ENCODE results near the gene TM6SF1. TPM values are rescaled to one million over a fixed set of nuclear protein-coding genes. Genes with fewer than 3 reads are reported as not detected.

Gene TM6SF1
- total and polyA plus RNA-seq, 2 donors, result 2.9 to 11.7 TPM

DNA sequence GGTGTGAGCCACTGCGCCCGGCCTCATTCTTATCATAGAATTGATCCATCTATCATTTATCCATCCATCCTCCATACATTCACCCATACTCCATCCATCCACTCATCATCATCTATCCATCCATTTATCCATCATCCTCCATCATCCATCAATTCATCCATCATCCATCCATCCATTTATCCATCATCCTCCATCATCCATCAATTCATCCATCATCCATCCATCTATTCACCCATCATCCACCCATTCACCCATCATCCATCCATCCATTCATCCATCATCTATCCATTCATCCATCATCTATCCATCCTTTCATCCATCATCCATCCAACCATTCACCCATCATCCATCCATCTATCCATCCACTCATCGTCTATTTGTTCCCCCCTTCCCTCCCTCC, 3.7 kb downstream of the TM6SF1 start:
- peaks cover 25 to 34% of the 10 kb centered on the region in 2 donors for H3K27me3 ChIP-seq (ENCODE audit: control insufficient read depth in 2 of 2, insufficient read depth in 1 of 2, low read length in 1 of 2)
- H3K4me3 ChIP-seq (ENCODE audit: low read length in 2 of 2), result no peak overlapping the region
- DNase-seq (ENCODE audit: low read depth in 6 of 9, low spot score in 9 of 9), result no peak
- H3K9me3 ChIP-seq (ENCODE audit: control insufficient read depth in 2 of 2, insufficient read depth in 1 of 2, low read length in 1 of 2), result no peaks in the 10 kb centered on the region
- no peak overlapping the region for H3K27ac ChIP-seq (ENCODE audit: low read depth in 1 of 2, low read length in 1 of 2)
- H3K4me1 ChIP-seq (ENCODE audit: control insufficient read depth in 2 of 2, insufficient read depth in 2 of 2, low read length in 2 of 2), result peaks cover 9% of the 10 kb centered on the region in 2 donors
- WGBS, result 95% methylated on average over 3 of the region's 3 CpGs
- no peaks in the 10 kb centered on the region for H3K36me3 ChIP-seq (ENCODE audit: control insufficient read depth in 2 of 2, insufficient read depth in 2 of 2, low read length in 1 of 2)

DNA sequence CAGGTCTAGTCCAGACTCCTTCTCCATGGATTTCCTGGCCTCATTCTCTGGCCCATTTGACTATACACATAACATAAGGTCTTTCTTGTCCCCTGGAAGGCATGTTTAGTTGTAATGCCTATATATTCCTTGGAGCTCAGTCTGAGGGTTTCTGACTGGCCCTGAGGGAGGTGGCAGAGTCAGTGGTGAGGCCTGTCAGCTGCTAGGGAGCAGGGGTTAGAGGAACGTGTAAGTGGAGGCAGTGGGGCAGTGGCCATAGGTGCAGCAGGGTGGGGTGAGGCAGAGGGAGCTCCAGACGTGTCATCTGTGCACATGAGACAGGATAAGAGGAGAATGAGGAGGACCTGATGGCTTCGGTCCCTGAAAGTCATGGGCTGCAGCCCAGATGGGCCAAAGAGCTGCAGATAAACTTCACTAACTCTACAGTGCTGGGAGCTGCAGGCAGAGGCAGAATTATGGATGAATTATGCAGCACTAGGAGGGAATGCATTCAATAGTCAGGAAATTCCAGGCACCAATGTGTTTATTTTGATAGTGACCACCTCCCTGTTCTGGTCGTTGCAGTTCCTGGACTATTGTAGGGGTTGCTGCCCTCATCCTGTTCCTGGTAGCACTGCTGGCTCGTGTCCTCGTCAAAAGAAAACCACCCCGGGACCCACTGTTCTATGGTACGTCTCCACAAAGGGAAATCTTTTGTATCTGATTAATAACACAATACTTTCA, 4.9 kb downstream of the TM6SF1 start:
- peaks cover 5 to 9% of the 10 kb centered on the region in 2 donors for H3K4me1 ChIP-seq (ENCODE audit: control insufficient read depth in 2 of 2, insufficient read depth in 2 of 2, low read length in 2 of 2)
- DNase-seq (ENCODE audit: low read depth in 6 of 9, low spot score in 9 of 9), result no peak

DNA sequence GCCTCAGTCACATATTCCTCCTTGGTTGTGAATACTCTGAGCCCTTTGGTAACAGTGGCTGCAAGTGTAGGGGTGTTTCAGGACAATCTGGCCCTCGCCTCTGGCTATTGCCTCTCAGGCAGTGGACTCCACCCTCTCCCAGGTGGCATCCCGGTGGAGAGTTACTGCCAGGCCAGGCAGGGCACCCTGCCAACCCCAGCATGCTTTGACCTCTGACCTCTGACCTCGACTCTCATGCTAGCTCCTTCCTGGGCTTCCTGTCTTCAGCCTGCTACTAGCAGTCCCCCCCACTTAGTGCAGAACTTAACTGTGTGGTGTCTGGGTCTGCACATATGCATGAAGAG, 5.5 kb downstream of the TM6SF1 start:
- H3K36me3 ChIP-seq (ENCODE audit: control insufficient read depth in 2 of 2, insufficient read depth in 2 of 2, low read length in 1 of 2), result no peaks in the 10 kb centered on the region
- H3K27ac ChIP-seq (ENCODE audit: low read depth in 1 of 2, low read length in 1 of 2), result no peak overlapping the region
- no peaks in the 10 kb centered on the region for H3K9me3 ChIP-seq (ENCODE audit: control insufficient read depth in 2 of 2, insufficient read depth in 1 of 2, low read length in 1 of 2)
- DNase-seq (ENCODE audit: low read depth in 6 of 9, low spot score in 9 of 9), result no peak
- WGBS, result 75% methylated on average over 3 of the region's 3 CpGs
- H3K27me3 ChIP-seq (ENCODE audit: control insufficient read depth in 2 of 2, insufficient read depth in 1 of 2, low read length in 1 of 2), result peaks cover 10 to 21% of the 10 kb centered on the region in 2 donors
- H3K4me3 ChIP-seq (ENCODE audit: low read length in 2 of 2), result no peak overlapping the region
- H3K4me1 ChIP-seq (ENCODE audit: control insufficient read depth in 2 of 2, insufficient read depth in 2 of 2, low read length in 2 of 2), result peaks cover 3 to 9% of the 10 kb centered on the region in 2 donors

More for the DNA sequence above, 4.9 kb downstream of the TM6SF1 start:
- Histone ChIP-seq H3K27ac (ENCODE audit: low read depth in 1 of 2, low read length in 1 of 2) (no peak overlapping the region), H3K4me3 (ENCODE audit: low read length in 2 of 2) (no peak overlapping the region), H3K9me3 (ENCODE audit: control insufficient read depth in 2 of 2, insufficient read depth in 1 of 2, low read length in 1 of 2) (no peaks in the 10 kb centered on the region), H3K36me3 (ENCODE audit: control insufficient read depth in 2 of 2, insufficient read depth in 2 of 2, low read length in 1 of 2) (no peaks in the 10 kb centered on the region), H3K27me3 (ENCODE audit: control insufficient read depth in 2 of 2, insufficient read depth in 1 of 2, low read length in 1 of 2) (peaks cover 16 to 26% of the 10 kb centered on the region in 2 donors)
- 89% methylated on average over 8 of the region's 8 CpGs for WGBS

DNA sequence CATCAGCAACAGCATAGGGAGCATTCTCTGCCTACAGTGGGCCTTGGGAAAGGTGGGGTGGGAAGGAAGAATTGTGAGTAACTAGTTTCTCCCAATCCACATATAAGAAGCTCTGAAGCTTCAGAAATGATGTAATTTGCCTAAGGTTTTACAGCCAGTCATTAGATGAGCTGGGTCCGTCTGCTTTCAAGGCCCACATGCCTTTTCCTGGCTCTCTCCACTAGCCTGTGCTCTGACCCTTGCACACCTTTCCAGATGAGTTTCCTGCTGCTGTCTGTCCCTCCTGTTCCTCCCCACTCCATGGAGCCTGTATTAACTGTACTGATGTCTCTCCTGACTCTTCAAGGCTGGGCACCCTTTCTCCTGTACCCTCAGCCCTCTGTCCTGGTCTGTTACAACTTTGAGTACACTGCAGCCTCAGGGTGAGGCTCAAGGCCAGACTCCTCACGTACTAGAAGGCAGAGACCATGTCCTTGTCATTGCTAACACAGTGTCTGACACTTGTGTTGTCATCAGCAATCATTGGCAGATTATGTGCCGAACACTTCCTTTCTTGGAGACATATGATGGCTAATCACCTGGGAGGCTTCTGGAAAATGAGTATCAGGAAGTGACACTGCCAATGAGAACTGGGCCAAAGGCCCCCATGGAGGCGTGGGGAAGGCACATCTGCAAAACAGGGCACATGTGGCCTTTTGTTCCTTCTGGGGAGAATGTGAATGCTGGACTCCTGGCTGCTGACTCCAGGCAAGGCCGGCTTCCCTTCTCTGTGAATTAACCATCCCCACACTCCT, 6.6 kb downstream of the TM6SF1 start:
- H3K27me3 ChIP-seq (ENCODE audit: control insufficient read depth in 2 of 2, insufficient read depth in 1 of 2, low read length in 1 of 2), result peaks cover 2 to 10% of the 10 kb centered on the region in 2 donors
- 94% methylated on average over 5 of the region's 5 CpGs for WGBS
- H3K4me3 ChIP-seq (ENCODE audit: low read length in 2 of 2), result no peak overlapping the region
- DNase-seq (ENCODE audit: low read depth in 6 of 9, low spot score in 9 of 9), result no peak
- H3K4me1 ChIP-seq (ENCODE audit: control insufficient read depth in 2 of 2, insufficient read depth in 2 of 2, low read length in 2 of 2), result no peaks in the 10 kb centered on the region
- no peaks in the 10 kb centered on the region for H3K36me3 ChIP-seq (ENCODE audit: control insufficient read depth in 2 of 2, insufficient read depth in 2 of 2, low read length in 1 of 2)
- H3K9me3 ChIP-seq (ENCODE audit: control insufficient read depth in 2 of 2, insufficient read depth in 1 of 2, low read length in 1 of 2), result no peaks in the 10 kb centered on the region
- H3K27ac ChIP-seq (ENCODE audit: low read depth in 1 of 2, low read length in 1 of 2), result no peak overlapping the region

DNA sequence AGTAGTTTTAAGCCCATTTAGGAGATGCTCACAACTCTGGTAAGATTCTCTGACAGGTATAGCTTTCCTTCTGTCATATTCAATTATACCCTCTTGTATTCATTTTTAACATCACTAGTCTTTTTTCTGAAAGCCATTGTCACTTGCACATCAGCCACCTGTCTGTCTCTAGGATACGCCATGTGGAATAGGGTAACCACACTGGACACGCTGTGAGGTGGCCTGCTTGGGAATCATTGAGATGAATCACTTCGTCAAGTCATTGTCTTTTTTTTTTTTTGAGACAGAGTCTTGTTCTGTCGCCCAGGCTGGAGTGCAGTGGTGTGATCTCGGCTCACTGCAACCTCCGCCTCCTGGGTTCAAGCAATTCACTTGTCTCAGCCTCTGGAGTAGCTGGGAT, 7.4 kb downstream of the TM6SF1 start:
- Histone ChIP-seq H3K27me3 (ENCODE audit: control insufficient read depth in 2 of 2, insufficient read depth in 1 of 2, low read length in 1 of 2) (peaks cover 0 to 4% of the 10 kb centered on the region in 2 donors), H3K27ac (ENCODE audit: low read depth in 1 of 2, low read length in 1 of 2) (no peak overlapping the region), H3K36me3 (ENCODE audit: control insufficient read depth in 2 of 2, insufficient read depth in 2 of 2, low read length in 1 of 2) (no peaks in the 10 kb centered on the region), H3K9me3 (ENCODE audit: control insufficient read depth in 2 of 2, insufficient read depth in 1 of 2, low read length in 1 of 2) (no peaks in the 10 kb centered on the region), H3K4me3 (ENCODE audit: low read length in 2 of 2) (no peak overlapping the region), H3K4me1 (ENCODE audit: control insufficient read depth in 2 of 2, insufficient read depth in 2 of 2, low read length in 2 of 2) (no peaks in the 10 kb centered on the region)
- 98% methylated on average over 6 of the region's 6 CpGs for WGBS
- no peak for DNase-seq (ENCODE audit: low read depth in 6 of 9, low spot score in 9 of 9)

DNA sequence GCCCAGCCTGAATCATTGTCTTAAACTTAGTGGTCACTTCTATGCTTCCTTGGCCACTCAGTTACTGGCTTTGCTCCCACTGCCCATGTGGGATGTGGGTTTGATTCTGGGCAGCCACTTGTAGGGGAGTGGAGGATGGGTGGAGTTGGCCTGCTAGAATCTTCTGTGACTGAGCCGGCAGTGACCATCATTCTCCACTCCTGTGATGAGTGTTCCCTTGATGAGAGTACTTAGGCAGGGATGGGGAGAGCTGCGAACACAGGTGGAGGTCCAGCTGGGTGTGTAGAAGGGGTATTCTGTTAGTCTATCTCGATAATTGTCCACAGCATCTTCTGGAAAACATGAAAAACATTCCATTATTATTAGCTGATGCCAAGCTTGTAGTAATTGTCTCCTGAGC, 8.0 kb downstream of the TM6SF1 start:
- DNase-seq (ENCODE audit: low read depth in 6 of 9, low spot score in 9 of 9), result no peak
- H3K36me3 ChIP-seq (ENCODE audit: control insufficient read depth in 2 of 2, insufficient read depth in 2 of 2, low read length in 1 of 2), result no peaks in the 10 kb centered on the region
- H3K4me1 ChIP-seq (ENCODE audit: control insufficient read depth in 2 of 2, insufficient read depth in 2 of 2, low read length in 2 of 2), result no peaks in the 10 kb centered on the region
- 96% methylated on average over 3 of the region's 3 CpGs for WGBS
- no peak overlapping the region for H3K4me3 ChIP-seq (ENCODE audit: low read length in 2 of 2)
- H3K27ac ChIP-seq (ENCODE audit: low read depth in 1 of 2, low read length in 1 of 2), result no peak overlapping the region
- no peaks in the 10 kb centered on the region for H3K9me3 ChIP-seq (ENCODE audit: control insufficient read depth in 2 of 2, insufficient read depth in 1 of 2, low read length in 1 of 2)
- peaks cover 0 to 1% of the 10 kb centered on the region in 2 donors for H3K27me3 ChIP-seq (ENCODE audit: control insufficient read depth in 2 of 2, insufficient read depth in 1 of 2, low read length in 1 of 2)

DNA sequence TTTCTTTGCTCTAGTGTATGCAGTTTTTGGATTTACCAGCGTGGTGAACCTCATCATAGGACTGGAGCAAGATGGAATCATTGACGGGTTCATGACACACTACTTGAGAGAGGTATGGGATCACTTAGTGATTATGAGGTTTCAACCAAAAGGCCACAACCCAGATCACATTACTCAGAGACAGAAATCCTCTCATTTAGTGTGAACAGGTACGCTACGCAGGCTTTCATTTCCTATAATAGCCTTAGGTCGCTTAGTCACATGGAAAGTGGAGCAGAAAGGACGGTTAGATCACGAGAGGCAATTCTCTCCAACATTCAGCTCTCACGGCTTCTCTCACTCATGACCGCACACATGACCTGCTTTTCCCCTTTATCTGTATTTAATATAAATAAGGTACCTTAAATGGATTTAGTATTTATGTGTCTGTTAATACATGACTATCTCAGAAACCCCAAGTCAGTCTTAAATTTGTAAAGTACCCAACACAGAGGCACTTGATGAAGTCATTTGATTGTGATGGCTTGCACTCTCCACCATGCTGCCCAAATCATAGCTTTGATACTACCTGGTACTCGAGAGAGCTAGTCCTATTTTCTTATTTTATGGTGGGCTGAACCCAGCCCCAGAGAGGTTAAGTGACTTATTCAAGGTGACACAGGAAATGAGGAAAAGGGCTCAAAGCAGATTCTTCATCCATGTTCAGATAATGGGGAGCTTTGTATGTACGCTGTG, 8.6 kb downstream of the TM6SF1 start:
- Histone ChIP-seq H3K27me3 (ENCODE audit: control insufficient read depth in 2 of 2, insufficient read depth in 1 of 2, low read length in 1 of 2) (no peaks in the 10 kb centered on the region), H3K4me3 (ENCODE audit: low read length in 2 of 2) (no peak overlapping the region), H3K4me1 (ENCODE audit: control insufficient read depth in 2 of 2, insufficient read depth in 2 of 2, low read length in 2 of 2) (no peaks in the 10 kb centered on the region), H3K27ac (ENCODE audit: low read depth in 1 of 2, low read length in 1 of 2) (no peak overlapping the region), H3K9me3 (ENCODE audit: control insufficient read depth in 2 of 2, insufficient read depth in 1 of 2, low read length in 1 of 2) (no peaks in the 10 kb centered on the region), H3K36me3 (ENCODE audit: control insufficient read depth in 2 of 2, insufficient read depth in 2 of 2, low read length in 1 of 2) (no peaks in the 10 kb centered on the region)
- WGBS, result 95% methylated on average over 11 of the region's 11 CpGs
- DNase-seq (ENCODE audit: low read depth in 6 of 9, low spot score in 9 of 9), result no peak

DNA sequence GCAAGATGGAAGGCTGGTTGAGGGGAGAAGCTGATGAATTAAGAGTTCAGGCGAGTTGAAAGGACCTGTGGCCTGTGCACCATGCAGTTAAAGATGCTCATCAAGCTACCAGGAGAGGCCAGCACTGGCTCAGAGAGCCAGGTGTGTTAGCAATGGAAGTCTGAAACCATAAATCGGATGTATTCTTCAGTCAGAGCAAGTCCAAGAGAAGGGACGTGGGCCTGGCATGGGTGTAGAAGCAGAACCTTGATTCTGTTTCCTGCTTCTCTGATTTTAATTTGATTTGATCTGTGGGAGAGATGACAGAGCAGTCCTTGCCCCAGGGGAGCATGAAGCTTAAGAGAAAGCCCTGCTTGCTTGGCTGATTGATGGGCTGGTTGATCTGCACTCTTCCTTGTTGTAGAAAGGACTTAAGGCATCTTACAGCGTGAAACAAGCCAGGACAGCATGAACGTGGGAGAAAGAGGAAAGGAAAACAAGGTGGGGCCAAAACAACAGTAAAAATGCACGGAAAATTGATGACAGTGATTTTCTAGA, 10.9 kb downstream of the TM6SF1 start:
- WGBS, result 91% methylated on average over 6 of the region's 6 CpGs
- H3K9me3 ChIP-seq (ENCODE audit: control insufficient read depth in 2 of 2, insufficient read depth in 1 of 2, low read length in 1 of 2), result no peaks in the 10 kb centered on the region
- H3K4me1 ChIP-seq (ENCODE audit: control insufficient read depth in 2 of 2, insufficient read depth in 2 of 2, low read length in 2 of 2), result no peaks in the 10 kb centered on the region
- no peak overlapping the region for H3K4me3 ChIP-seq (ENCODE audit: low read length in 2 of 2)
- H3K36me3 ChIP-seq (ENCODE audit: control insufficient read depth in 2 of 2, insufficient read depth in 2 of 2, low read length in 1 of 2), result no peaks in the 10 kb centered on the region
- H3K27ac ChIP-seq (ENCODE audit: low read depth in 1 of 2, low read length in 1 of 2), result no peak overlapping the region
- no peak for DNase-seq (ENCODE audit: low read depth in 6 of 9, low spot score in 9 of 9)
- no peaks in the 10 kb centered on the region for H3K27me3 ChIP-seq (ENCODE audit: control insufficient read depth in 2 of 2, insufficient read depth in 1 of 2, low read length in 1 of 2)

DNA sequence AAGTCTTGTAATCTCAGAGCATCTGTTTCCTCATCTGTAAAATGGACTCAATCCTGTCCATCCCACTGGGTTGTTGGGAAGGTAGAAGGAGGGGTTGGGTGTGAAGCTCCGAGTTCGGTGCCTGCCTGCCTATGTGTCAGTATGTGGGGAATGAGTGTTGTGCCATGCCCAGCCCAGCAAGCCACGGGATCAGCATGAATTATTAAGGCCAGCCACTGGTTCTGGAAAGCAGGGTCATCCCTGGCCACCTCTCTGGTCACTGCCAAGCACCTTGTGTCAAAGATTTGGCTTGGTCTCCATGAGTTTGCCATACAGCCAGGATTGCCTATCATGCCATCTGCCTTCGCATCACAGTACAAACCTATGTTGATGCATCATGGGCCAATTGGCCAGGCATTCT, 11.5 kb downstream of the TM6SF1 start:
- Histone ChIP-seq H3K9me3 (ENCODE audit: control insufficient read depth in 2 of 2, insufficient read depth in 1 of 2, low read length in 1 of 2) (no peaks in the 10 kb centered on the region), H3K36me3 (ENCODE audit: control insufficient read depth in 2 of 2, insufficient read depth in 2 of 2, low read length in 1 of 2) (no peaks in the 10 kb centered on the region), H3K27ac (ENCODE audit: low read depth in 1 of 2, low read length in 1 of 2) (no peak overlapping the region), H3K4me3 (ENCODE audit: low read length in 2 of 2) (no peak overlapping the region), H3K27me3 (ENCODE audit: control insufficient read depth in 2 of 2, insufficient read depth in 1 of 2, low read length in 1 of 2) (no peaks in the 10 kb centered on the region), H3K4me1 (ENCODE audit: control insufficient read depth in 2 of 2, insufficient read depth in 2 of 2, low read length in 2 of 2) (no peaks in the 10 kb centered on the region)
- DNase-seq (ENCODE audit: low read depth in 6 of 9, low spot score in 9 of 9), result no peak
- 96% methylated on average over 4 of the region's 4 CpGs for WGBS

Data from thymus (tissue), 11 donors.